ENCODE data around the gene RAD51B. TPM values are rescaled to one million over a fixed set of nuclear protein-coding genes. Genes with fewer than 3 reads are reported as not detected.

Gene RAD51B
- total and polyA plus RNA-seq, 8 donors: 10.8 to 18.3 (median 14.1) TPM

DNA sequence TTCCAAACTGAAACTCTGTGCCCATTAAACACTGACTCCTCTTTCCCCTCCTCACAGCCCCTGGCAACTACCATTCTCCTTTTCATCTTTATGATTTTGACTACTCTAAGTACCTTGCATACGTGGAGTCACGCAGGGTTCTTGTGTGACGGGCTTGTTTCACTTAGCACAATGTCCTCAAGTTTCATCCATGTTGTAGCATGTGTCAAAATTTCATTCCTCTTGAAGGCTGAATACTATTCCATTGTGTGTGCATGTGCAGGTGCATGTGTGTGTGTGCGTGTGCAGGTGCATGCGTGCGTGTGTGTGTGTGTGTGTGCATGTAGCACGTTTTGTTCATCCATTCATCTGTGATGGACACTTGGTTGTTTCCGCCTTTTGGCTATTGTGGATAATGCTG is 867.1 kb downstream of the RAD51B start:
- DNase-seq: no peak
- H3K9me3 ChIP-seq: no peaks in the 10 kb centered on the region
- H3K27ac ChIP-seq: no peak overlapping the region
- H3K36me3 ChIP-seq: no peaks in the 10 kb centered on the region
- TF ChIP-seq, protein P1, sequence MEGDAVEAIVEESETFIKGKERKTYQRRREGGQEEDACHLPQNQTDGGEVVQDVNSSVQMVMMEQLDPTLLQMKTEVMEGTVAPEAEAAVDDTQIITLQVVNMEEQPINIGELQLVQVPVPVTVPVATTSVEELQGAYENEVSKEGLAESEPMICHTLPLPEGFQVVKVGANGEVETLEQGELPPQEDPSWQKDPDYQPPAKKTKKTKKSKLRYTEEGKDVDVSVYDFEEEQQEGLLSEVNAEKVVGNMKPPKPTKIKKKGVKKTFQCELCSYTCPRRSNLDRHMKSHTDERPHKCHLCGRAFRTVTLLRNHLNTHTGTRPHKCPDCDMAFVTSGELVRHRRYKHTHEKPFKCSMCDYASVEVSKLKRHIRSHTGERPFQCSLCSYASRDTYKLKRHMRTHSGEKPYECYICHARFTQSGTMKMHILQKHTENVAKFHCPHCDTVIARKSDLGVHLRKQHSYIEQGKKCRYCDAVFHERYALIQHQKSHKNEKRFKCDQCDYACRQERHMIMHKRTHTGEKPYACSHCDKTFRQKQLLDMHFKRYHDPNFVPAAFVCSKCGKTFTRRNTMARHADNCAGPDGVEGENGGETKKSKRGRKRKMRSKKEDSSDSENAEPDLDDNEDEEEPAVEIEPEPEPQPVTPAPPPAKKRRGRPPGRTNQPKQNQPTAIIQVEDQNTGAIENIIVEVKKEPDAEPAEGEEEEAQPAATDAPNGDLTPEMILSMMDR (IDR thresholded peaks at IDR 0.05): no peak
- ATAC-seq: no peak
- intact Hi-C loops (cut with DNase I): loop anchor here in 1 of 2 donors (10.0 kb wide), 1 partner anchor 98 kb away; no protein-coding TSS in a partner anchor
- H3K4me3 ChIP-seq: no peak overlapping the region
- no peaks in the 10 kb centered on the region for H3K27me3 ChIP-seq
- H3K4me1 ChIP-seq: peaks cover 21 to 56% of the 10 kb centered on the region in 2 donors

DNA sequence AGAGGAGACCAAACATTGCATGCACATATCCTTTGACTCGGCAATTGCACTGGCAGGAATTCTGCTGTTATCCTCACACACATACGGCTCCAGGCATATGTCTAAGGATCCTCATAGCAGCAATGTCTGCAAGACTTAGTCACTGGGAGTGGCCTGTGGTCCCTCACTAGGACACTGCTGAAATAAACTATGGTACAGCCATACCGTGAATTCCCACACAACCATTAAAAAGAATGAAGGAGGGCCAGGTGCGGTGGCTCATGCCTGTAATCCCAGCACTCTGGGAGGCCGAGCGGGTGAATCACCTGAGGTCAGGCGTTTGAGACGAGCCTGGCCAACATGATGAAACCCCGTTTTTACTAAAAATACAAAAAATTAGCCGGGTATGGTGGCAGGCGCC is 868.2 kb downstream of the RAD51B start:
- H3K36me3 ChIP-seq: no peaks in the 10 kb centered on the region
- DNase-seq (no peak), ATAC-seq (no peak)
- no peaks in the 10 kb centered on the region for H3K9me3 ChIP-seq
- H3K4me1 ChIP-seq: peaks cover 16 to 53% of the 10 kb centered on the region in 2 donors
- intact Hi-C loops (cut with DNase I): loop anchor here in 1 of 2 donors (10.0 kb wide), 1 partner anchor 97 kb away; no protein-coding TSS in a partner anchor
- no peak overlapping the region for H3K4me3 ChIP-seq
- no peaks in the 10 kb centered on the region for H3K27me3 ChIP-seq
- H3K27ac ChIP-seq: no peak overlapping the region
- TF ChIP-seq, protein P1 (IDR thresholded peaks at IDR 0.05): no peak

- peak in 2 of 4 donors; percentile 73 to 82 for DNase-seq
- TF ChIP-seq, protein P1 (IDR thresholded peaks at IDR 0.05): no peak
- no peak overlapping the region for H3K27ac ChIP-seq
- H3K9me3 ChIP-seq: no peaks in the 10 kb centered on the region
- no peaks in the 10 kb centered on the region for H3K27me3 ChIP-seq
- H3K36me3 ChIP-seq: no peaks in the 10 kb centered on the region
- no peak overlapping the region for H3K4me3 ChIP-seq
- no peak for ATAC-seq
- H3K4me1 ChIP-seq: peaks cover 6 to 46% of the 10 kb centered on the region in 2 donors
- intact Hi-C loops (cut with DNase I): loop anchor here in 1 of 2 donors (10.0 kb wide), 1 partner anchor 96 kb away; no protein-coding TSS in a partner anchor
Observed at GRCh38 chr14:68688872-68689371, 869.3 kb downstream of the RAD51B start.

- H3K4me1 ChIP-seq: peaks cover 5 to 40% of the 10 kb centered on the region in 2 donors
- no peak for DNase-seq
- no peaks in the 10 kb centered on the region for H3K36me3 ChIP-seq
- no peak overlapping the region for H3K27ac ChIP-seq
- intact Hi-C loops (cut with DNase I): loop anchor here in 1 of 2 donors (10.0 kb wide), 1 partner anchor 95 kb away; no protein-coding TSS in a partner anchor
- TF ChIP-seq, protein P1 (IDR thresholded peaks at IDR 0.05): no peak
- H3K4me3 ChIP-seq: no peak overlapping the region
- no peaks in the 10 kb centered on the region for H3K27me3 ChIP-seq
- ATAC-seq: no peak
- H3K9me3 ChIP-seq: no peaks in the 10 kb centered on the region
Observed at GRCh38 chr14:68689511-68689910, 869.9 kb downstream of the RAD51B start.

GRCh38 chr14:68690089-68690958 is 870.7 kb downstream of the RAD51B start:
- TF ChIP-seq, protein P1 (IDR thresholded peaks at IDR 0.05): no peak
- Histone ChIP-seq H3K27ac (no peak overlapping the region), H3K36me3 (no peaks in the 10 kb centered on the region), H3K27me3 (no peaks in the 10 kb centered on the region), H3K4me1 (peaks cover 5 to 40% of the 10 kb centered on the region in 2 donors), H3K4me3 (no peak overlapping the region), H3K9me3 (no peaks in the 10 kb centered on the region)
- intact Hi-C loops (cut with DNase I): no loop called here
- ATAC-seq (no peak), DNase-seq (no peak)

Measured in left lung (tissue), 10 donors.